Osteocyte (in vitro differentiated cells): Measurements from ENCODE around the gene ACBD4. TPM values are rescaled to one million over a fixed set of nuclear protein-coding genes. Genes with fewer than 3 reads are reported as not detected.

Experiments
- DNase-seq: peaks from one replicate; pipeline ENCODE4 v3.0.0; 2021; ENCODE audit warnings: mixed read lengths; ENCODE audit not compliant: unreplicated experiment; ENCODE audit errors: extremely low spot score
- H3K27ac Mint-ChIP-seq: one replicate; pipeline ENCODE4 v1.8.0; 2021; ENCODE audit warnings: mild to moderate bottlenecking, mixed read lengths; ENCODE audit not compliant: unreplicated experiment
- H3K27me3 Mint-ChIP-seq: one replicate; pipeline ENCODE4 v1.8.0; 2021; ENCODE audit warnings: mixed read lengths; ENCODE audit not compliant: unreplicated experiment
- H3K36me3 Mint-ChIP-seq: one replicate; pipeline ENCODE4 v1.8.0; 2021; ENCODE audit warnings: mixed read lengths; ENCODE audit not compliant: unreplicated experiment
- H3K4me1 Mint-ChIP-seq: one replicate; pipeline ENCODE4 v1.8.0; 2021; ENCODE audit warnings: mixed read lengths; ENCODE audit not compliant: unreplicated experiment
- H3K4me3 Mint-ChIP-seq: one replicate; pipeline ENCODE4 v1.8.0; 2021; ENCODE audit warnings: mild to moderate bottlenecking, moderate library complexity, mixed read lengths; ENCODE audit not compliant: unreplicated experiment
- H3K9me3 Mint-ChIP-seq: one replicate; pipeline ENCODE4 v1.8.0; 2021; ENCODE audit warnings: mixed read lengths; ENCODE audit not compliant: unreplicated experiment
- CTCF ChIP-seq: fragments of 200-600 bp; sonication (generic); IDR thresholded peaks from 2 replicates; pipeline ENCODE4 v1.5.0; 2021; ENCODE audit warnings: antibody characterized with exemption, mild to moderate bottlenecking, moderate library complexity
- total RNA-seq: library from RNA; stranded (reverse); gene quantifications from 2 replicates; pipeline ENCODE4 v1.2.1, GENCODE V29; 2021

The ACBD4 gene
- total RNA-seq, 1 donor from 2014 or later = 8.1 TPM

DNA sequence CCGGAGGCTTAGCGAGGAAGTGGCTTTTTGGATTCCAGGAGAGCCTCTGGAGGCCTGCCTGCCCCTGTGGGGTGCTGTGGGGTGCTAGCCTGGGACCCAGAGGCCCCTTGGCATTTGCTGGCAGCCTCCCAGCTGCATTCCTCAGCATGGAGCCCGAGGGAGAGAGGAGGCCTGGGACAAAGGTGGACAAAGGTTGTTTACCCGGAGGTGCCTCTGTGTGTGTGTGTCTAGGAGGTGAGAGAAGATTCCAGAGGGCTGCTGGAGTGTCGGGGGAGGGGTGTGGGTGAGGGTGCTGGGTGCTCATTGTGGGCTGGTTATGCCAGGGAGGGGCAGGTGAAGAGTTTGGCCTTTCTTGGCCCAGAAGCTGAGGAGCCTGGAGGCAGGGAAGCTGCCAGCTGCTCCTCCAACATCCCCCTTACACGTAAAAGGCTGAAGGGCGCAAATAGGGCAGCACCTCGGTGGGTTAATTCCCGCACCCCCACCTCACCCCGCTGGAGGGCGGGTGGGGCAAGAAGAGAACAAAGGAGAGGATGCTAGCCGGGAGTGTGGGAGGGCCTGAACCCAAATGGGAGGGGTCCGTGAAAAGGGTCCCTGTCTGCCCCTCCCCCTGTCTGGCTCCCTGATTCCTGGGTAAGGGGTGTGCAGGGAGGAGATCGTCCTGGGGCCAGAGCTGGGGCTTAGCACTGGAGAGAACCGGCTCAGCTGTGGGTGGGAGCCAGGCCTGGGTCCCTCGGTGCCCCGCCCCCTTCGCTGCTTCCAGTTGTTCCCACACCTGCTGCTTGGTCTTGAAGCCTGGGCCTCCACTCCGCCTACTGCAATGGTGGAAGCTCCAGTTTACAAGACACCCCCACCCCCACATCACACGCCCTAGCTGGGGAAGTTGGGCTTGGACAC is 36.1 kb downstream of the ACBD4 start:
- H3K27me3 Mint-ChIP-seq = no peaks in the 10 kb centered on the region
- no peaks in the 10 kb centered on the region for H3K36me3 Mint-ChIP-seq
- H3K4me3 Mint-ChIP-seq = peak overlapping the region; percentile 69
- H3K4me1 Mint-ChIP-seq = peaks cover 40% of the 10 kb centered on the region
- no peak for DNase-seq
- no peaks in the 10 kb centered on the region for H3K9me3 Mint-ChIP-seq
- no peak for TF ChIP-seq CTCF
- H3K27ac Mint-ChIP-seq = peak overlapping the region; percentile 99

DNA sequence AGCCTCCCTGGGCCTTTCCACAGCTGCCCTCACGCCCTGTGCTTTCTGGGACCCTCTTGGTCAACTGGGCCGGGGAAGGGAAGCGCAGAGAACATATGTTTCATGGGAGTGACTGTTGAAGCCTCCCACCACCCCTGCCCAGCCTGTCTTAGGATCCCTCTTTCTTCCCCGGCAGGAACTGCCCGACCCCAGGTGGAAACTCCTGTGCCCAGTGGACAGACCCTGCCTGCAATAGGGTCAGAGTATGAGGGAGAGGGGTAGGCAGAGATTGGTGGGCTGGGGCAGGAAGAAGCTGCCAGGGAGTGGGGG is 36.7 kb downstream of the ACBD4 start:
- Mint-ChIP-seq H3K4me3 (peak overlapping the region; percentile 18), H3K9me3 (no peaks in the 10 kb centered on the region), H3K27me3 (no peaks in the 10 kb centered on the region), H3K36me3 (no peaks in the 10 kb centered on the region), H3K4me1 (peaks cover 40% of the 10 kb centered on the region), H3K27ac (peak overlapping the region; percentile 99)
- TF ChIP-seq CTCF = no peak
- DNase-seq = no peak

DNA sequence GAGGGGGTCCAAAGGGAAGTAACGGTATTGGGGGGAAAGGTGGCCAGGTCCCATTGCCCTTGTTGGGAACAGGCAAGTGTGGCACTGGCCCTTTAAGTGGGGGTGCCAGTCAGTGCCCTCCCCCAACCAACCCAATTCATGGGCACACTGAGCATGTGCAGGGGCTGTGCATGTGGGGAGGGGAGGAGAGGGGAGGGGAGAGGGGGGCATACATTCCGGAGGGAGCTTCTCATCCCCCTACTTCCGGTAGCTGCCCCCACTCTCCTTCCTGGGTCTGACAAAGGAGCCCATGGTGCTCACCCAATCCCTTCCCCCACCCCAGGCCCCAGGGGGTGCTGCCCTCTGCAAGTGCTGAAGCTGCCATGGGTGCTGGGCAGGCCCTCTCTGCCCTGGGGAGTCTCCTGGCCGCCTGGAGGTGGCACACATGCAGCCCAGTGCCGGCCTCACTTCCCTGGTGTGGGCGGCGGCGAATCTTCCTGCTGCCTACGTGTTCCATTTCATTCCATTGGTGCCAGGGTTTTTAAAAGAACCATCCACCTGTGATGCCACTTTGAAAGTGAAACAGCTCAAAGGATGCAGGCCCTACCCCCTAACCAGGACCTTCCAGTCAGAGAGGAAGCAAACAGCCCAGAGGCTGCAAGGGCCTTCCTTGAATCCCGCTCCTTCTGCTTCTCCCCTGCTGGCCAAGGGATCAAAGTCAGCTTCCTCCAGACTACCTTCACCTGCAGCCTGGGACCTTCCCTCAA is 37.2 kb downstream of the ACBD4 start:
- H3K27me3 Mint-ChIP-seq = no peaks in the 10 kb centered on the region
- H3K9me3 Mint-ChIP-seq = no peaks in the 10 kb centered on the region
- peaks cover 40% of the 10 kb centered on the region for H3K4me1 Mint-ChIP-seq
- H3K4me3 Mint-ChIP-seq = peak overlapping the region; percentile 53
- H3K27ac Mint-ChIP-seq = peak overlapping the region; percentile 99
- TF ChIP-seq CTCF = no peak
- H3K36me3 Mint-ChIP-seq = no peaks in the 10 kb centered on the region
- DNase-seq = no peak

GRCh38 chr17:45175759-45176115 is 40.2 kb downstream of the ACBD4 start:
- no peak for DNase-seq
- Mint-ChIP-seq H3K27ac (no peak overlapping the region), H3K9me3 (no peaks in the 10 kb centered on the region), H3K36me3 (no peaks in the 10 kb centered on the region), H3K27me3 (no peaks in the 10 kb centered on the region), H3K4me3 (no peak overlapping the region), H3K4me1 (peaks cover 31% of the 10 kb centered on the region)
- no peak for TF ChIP-seq CTCF

GRCh38 chr17:45177563-45177962 is 42.1 kb downstream of the ACBD4 start:
- no peak for TF ChIP-seq CTCF
- no peak overlapping the region for H3K27ac Mint-ChIP-seq
- H3K4me1 Mint-ChIP-seq = peaks cover 13% of the 10 kb centered on the region

More at GRCh38 chr17:45177563-45177962, 42.1 kb downstream of the ACBD4 start:
- DNase-seq = no peak
- H3K4me3 Mint-ChIP-seq = no peak overlapping the region
- H3K9me3 Mint-ChIP-seq = no peaks in the 10 kb centered on the region
- H3K36me3 Mint-ChIP-seq = no peaks in the 10 kb centered on the region
- no peaks in the 10 kb centered on the region for H3K27me3 Mint-ChIP-seq
